HepG2 (cell line): ENCODE data around the gene HSPA1A. TPM values are rescaled to one million over a fixed set of nuclear protein-coding genes. Genes with fewer than 3 reads are reported as not detected.

Source experiments
- FOXA3 ChIP-seq: IDR thresholded peaks from 2 replicates; pipeline ENCODE4 v1.6.1; 2016; ENCODE audit warnings: missing genetic modification reagents, missing compliant biosample characterization
- JUNB ChIP-seq: sonication (generic); formaldehyde crosslinking; IDR thresholded peaks from 2 replicates; pipeline ENCODE4 v1.8.0; 2022; ENCODE audit warnings: missing genetic modification reagents, mild to moderate bottlenecking, borderline replicate concordance
- NAIF1 ChIP-seq: sonication (generic); formaldehyde crosslinking; IDR thresholded peaks from 2 replicates; pipeline ENCODE4 v1.5.0; 2020; ENCODE audit warnings: mild to moderate bottlenecking, missing genetic modification reagents, borderline replicate concordance
- PHF20 ChIP-seq: sonication (generic); formaldehyde crosslinking; IDR thresholded peaks from 2 replicates; pipeline ENCODE4 v1.5.0; 2020; ENCODE audit warnings: mild to moderate bottlenecking, missing genetic modification reagents
- RFX3 ChIP-seq: IDR thresholded peaks from 2 replicates; pipeline ENCODE4 v1.6.1; 2016; ENCODE audit warnings: missing biosample characterization, missing genetic modification reagents
- RFXAP ChIP-seq: sonication (generic); formaldehyde crosslinking; IDR thresholded peaks from 2 replicates; pipeline ENCODE4 v1.4.0; 2020; ENCODE audit warnings: missing genetic modification reagents, borderline replicate concordance
- SNAI1 ChIP-seq: sonication (generic); formaldehyde crosslinking; IDR thresholded peaks from 2 replicates; pipeline ENCODE4 v1.5.0; 2020; ENCODE audit warnings: mild to moderate bottlenecking, missing genetic modification reagents, borderline replicate concordance
- TBL1XR1 ChIP-seq: fragments of 150-350 bp; IDR thresholded peaks from 2 replicates; pipeline ENCODE4 v1.6.1; 2014; ENCODE audit warnings: borderline replicate concordance, low read length; ENCODE audit not compliant: partially characterized antibody
- TERF1 ChIP-seq: sonication (generic); formaldehyde crosslinking; IDR thresholded peaks from 2 replicates; pipeline ENCODE4 v1.8.0; 2022; ENCODE audit warnings: mild to moderate bottlenecking, missing genetic modification reagents, moderate library complexity
- ZNF281 ChIP-seq: sonication (generic); formaldehyde crosslinking; IDR thresholded peaks from 2 replicates; pipeline ENCODE4 v1.4.0; 2020; ENCODE audit warnings: missing genetic modification reagents, borderline replicate concordance
- ZNF431 ChIP-seq: sonication (generic); formaldehyde crosslinking; IDR thresholded peaks from 2 replicates; pipeline ENCODE4 v1.9.0; 2022; ENCODE audit warnings: missing genetic modification reagents, low read depth, mild to moderate bottlenecking, borderline replicate concordance
- ZNF660 ChIP-seq: sonication (generic); formaldehyde crosslinking; IDR thresholded peaks from 2 replicates; pipeline ENCODE4 v1.5.1; 2020; ENCODE audit warnings: mild to moderate bottlenecking, low read depth, missing genetic modification reagents, borderline replicate concordance
- ZNF780A ChIP-seq: sonication (generic); formaldehyde crosslinking; IDR thresholded peaks from 2 replicates; pipeline ENCODE4 v1.8.0; 2022; ENCODE audit warnings: mild to moderate bottlenecking, missing genetic modification reagents, moderate library complexity
- polyA plus RNA-seq, 8 experiments: library from polyadenylated mRNA; depleted of rRNA in 3 of 8; stranded (reverse) in 7 of 8; unstranded in 1 of 8; fragments of >200 nt; fragmentation: Illumina TruSeq in 4 of 8; extraction: Trizol in 4 of 8; gene quantifications; 2 replicates each; pipeline versions ENCODE4 v1.2.1 to v1.2.3, GENCODE V29; 2011 to 2016; ENCODE audit warnings: low read depth in 4 of 8, missing spikeins in 1 of 8, mixed read lengths in 1 of 8; ENCODE audit not compliant: insufficient read depth in 1 of 8
- total RNA-seq, 5 experiments: library from RNA; depleted of rRNA; stranded (reverse); fragments of >200 nt; fragmentation: Illumina TruSeq; extraction: Trizol; gene quantifications; 2 replicates each; pipeline ENCODE4 v1.2.3, GENCODE V29; 2016; ENCODE audit warnings: low read depth in 1 of 5
- TF ChIP-seq, protein P1 (sequence below): sonication (generic); formaldehyde crosslinking; IDR thresholded peaks from one replicate; pipeline ENCODE4 v1.5.1; 2020; ENCODE audit warnings: mild to moderate bottlenecking, missing genetic modification reagents; ENCODE audit errors: not compliant biosample characterization

HSPA1A gene
- total and polyA plus RNA-seq, 2 of the 13 experiments (the other 11 are each of a cell fraction or from before 2014, with no cell fraction given): 44.5 to 85.0 TPM

- TF ChIP-seq, protein P1, sequence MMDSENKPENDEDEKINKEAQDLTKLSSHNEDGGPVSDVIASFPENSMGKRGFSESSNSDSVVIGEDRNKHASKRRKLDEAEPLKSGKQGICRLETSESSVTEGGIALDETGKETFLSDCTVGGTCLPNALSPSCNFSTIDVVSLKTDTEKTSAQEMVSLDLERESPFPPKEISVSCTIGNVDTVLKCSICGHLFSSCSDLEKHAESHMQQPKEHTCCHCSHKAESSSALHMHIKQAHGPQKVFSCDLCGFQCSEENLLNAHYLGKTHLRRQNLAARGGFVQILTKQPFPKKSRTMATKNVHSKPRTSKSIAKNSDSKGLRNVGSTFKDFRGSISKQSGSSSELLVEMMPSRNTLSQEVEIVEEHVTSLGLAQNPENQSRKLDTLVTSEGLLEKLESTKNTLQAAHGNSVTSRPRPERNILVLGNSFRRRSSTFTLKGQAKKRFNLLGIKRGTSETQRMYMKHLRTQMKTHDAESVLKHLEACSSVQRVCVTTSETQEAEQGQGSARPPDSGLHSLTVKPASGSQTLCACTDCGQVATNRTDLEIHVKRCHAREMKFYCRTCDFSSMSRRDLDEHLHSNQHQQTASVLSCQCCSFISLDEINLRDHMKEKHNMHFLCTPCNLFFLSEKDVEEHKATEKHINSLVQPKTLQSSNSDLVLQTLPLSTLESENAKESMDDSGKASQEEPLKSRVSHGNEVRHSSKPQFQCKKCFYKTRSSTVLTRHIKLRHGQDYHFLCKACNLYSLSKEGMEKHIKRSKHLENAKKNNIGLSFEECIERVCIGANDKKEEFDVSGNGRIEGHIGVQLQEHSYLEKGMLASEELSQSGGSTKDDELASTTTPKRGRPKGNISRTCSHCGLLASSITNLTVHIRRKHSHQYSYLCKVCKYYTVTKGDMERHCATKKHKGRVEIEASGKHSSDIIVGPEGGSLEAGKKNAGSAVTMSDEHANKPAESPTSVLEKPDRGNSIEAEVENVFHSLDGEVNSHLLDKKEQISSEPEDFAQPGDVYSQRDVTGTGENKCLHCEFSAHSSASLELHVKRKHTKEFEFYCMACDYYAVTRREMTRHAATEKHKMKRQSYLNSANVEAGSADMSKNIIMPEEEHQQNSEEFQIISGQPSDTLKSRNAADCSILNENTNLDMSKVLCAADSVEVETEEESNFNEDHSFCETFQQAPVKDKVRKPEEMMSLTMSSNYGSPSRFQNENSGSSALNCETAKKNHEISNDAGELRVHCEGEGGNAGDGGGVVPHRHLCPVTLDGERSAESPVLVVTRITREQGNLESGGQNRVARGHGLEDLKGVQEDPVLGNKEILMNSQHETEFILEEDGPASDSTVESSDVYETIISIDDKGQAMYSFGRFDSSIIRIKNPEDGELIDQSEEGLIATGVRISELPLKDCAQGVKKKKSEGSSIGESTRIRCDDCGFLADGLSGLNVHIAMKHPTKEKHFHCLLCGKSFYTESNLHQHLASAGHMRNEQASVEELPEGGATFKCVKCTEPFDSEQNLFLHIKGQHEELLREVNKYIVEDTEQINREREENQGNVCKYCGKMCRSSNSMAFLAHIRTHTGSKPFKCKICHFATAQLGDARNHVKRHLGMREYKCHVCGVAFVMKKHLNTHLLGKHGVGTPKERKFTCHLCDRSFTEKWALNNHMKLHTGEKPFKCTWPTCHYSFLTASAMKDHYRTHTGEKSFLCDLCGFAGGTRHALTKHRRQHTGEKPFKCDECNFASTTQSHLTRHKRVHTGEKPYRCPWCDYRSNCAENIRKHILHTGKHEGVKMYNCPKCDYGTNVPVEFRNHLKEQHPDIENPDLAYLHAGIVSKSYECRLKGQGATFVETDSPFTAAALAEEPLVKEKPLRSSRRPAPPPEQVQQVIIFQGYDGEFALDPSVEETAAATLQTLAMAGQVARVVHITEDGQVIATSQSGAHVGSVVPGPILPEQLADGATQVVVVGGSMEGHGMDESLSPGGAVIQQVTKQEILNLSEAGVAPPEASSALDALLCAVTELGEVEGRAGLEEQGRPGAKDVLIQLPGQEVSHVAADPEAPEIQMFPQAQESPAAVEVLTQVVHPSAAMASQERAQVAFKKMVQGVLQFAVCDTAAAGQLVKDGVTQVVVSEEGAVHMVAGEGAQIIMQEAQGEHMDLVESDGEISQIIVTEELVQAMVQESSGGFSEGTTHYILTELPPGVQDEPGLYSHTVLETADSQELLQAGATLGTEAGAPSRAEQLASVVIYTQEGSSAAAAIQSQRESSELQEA (CRISPR knock-in tag): no peak
- TF ChIP-seq ZNF660 (no peak), PHF20 (CRISPR knock-in tag) (no peak; the same call in 1 of the 2 replicates), RFX3 (CRISPR knock-in tag) (no peak), RFXAP (CRISPR knock-in tag) (no peak), NAIF1 (CRISPR knock-in tag) (no peak), TBL1XR1 (no peak), ZNF780A (no peak), ZNF431 (CRISPR knock-in tag) (no peak), TERF1 (CRISPR knock-in tag) (no peak), JUNB (CRISPR knock-in tag) (no peak), SNAI1 (no peak), ZNF281 (CRISPR knock-in tag) (no peak; the same call in 1 of the 2 replicates), FOXA3 (CRISPR knock-in tag) (no peak)
These were observed 6.9 kb downstream of the HSPA1A start (continued) for GRCh38 chr6:31822036-31822821.
